LNCAP (cell line): ENCODE data around the gene SLIT1.

Experiments used
- TF ChIP-seq, protein P1 (sequence below): fragments of 450-650 bp; IDR thresholded peaks from 2 replicates; pipeline ENCODE4 v1.5.1; 2017; ENCODE audit warnings: mild to moderate bottlenecking

The SLIT1 gene

DNA sequence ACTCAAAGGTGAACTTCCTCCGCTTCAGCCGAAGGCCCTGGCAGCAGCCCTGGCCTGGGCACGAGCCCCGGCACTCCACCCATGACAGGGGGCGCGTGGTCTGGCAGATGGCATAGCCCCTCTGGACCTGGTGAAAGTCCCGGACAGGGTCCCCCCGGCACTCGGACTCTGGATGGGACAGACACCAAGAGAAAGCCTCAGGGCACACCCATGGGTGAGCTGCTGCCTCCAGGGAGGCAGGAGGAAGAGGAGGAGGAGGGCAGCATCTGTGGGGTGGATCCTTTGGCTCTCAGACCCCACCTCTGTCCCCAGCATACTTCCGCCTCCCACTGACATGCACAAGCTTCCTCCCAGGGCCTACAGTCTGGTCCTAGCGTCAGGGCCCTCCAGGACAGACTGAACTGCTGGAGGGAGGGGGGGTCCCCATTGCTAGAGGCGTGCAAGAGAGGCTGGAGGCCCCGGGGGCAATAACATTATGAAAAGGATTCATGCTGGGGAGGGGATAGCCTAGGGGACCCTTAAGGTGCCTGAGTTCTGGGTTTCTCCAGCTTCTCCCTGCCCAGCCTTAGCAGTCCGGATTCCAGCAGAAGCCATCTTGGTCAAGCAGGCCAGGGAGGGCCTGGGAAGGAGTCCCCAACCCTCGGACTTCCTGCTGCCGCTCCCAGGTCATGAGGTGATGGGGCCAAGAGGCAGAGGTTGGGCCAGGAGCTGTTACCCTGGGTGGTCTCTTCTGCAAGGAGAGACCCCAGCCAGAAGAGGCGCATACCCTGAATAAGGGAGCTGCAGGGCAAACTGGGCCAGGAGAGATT, 184.4 kb downstream of the SLIT1 start:
- TF ChIP-seq, protein P1, sequence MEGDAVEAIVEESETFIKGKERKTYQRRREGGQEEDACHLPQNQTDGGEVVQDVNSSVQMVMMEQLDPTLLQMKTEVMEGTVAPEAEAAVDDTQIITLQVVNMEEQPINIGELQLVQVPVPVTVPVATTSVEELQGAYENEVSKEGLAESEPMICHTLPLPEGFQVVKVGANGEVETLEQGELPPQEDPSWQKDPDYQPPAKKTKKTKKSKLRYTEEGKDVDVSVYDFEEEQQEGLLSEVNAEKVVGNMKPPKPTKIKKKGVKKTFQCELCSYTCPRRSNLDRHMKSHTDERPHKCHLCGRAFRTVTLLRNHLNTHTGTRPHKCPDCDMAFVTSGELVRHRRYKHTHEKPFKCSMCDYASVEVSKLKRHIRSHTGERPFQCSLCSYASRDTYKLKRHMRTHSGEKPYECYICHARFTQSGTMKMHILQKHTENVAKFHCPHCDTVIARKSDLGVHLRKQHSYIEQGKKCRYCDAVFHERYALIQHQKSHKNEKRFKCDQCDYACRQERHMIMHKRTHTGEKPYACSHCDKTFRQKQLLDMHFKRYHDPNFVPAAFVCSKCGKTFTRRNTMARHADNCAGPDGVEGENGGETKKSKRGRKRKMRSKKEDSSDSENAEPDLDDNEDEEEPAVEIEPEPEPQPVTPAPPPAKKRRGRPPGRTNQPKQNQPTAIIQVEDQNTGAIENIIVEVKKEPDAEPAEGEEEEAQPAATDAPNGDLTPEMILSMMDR = no peak

GRCh38 chr10:97000487-97001182, 185.1 kb downstream of the SLIT1 start:
- TF ChIP-seq, protein P1 = no peak; the same call in 1 of the 2 replicates

GRCh38 chr10:96999987-97000386, 185.8 kb downstream of the SLIT1 start:
- TF ChIP-seq, protein P1 = no peak

DNA sequence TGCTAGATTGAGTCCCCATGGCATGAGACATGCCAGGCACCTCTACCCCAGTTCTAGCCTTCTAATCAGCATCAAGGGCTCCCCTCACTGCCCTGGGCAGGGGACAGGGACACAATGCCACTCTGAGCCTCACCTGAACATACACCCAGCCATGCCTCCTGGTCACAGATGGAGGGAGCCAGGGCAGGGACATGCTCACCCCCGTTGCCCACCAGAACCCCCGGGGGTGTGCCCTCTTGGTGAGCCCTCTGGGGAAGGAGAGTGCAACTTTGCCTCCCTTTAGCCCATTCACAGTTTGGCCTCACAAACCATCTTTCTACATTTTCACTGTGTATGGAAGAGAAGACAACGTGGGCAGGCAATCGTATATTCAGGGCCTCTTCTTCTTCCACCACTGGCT, 186.4 kb downstream of the SLIT1 start:
- TF ChIP-seq, protein P1 = no peak

GRCh38 chr10:96998329-96998888, 187.3 kb downstream of the SLIT1 start:
- TF ChIP-seq, protein P1 = no peak

- TF ChIP-seq, protein P1 = no peak
Observed at GRCh38 chr10:96996275-96996965, 189.3 kb downstream of the SLIT1 start.

GRCh38 chr10:96995851-96996250, 189.9 kb downstream of the SLIT1 start:
- TF ChIP-seq, protein P1 = no peak
